ENCODE measurements around the gene FOLR2. TPM values are rescaled to one million over a fixed set of nuclear protein-coding genes. Genes with fewer than 3 reads are reported as not detected.
"Not testable (repeated sequence)": the region's sequence is repeated elsewhere in the genome, so short reads cannot be mapped to it uniquely, and the experiment has no call there.

FOLR2 gene
- total RNA-seq, 4 donors from 2014 or later = 6.6 to 12.5 (median 7.7) TPM

DNA sequence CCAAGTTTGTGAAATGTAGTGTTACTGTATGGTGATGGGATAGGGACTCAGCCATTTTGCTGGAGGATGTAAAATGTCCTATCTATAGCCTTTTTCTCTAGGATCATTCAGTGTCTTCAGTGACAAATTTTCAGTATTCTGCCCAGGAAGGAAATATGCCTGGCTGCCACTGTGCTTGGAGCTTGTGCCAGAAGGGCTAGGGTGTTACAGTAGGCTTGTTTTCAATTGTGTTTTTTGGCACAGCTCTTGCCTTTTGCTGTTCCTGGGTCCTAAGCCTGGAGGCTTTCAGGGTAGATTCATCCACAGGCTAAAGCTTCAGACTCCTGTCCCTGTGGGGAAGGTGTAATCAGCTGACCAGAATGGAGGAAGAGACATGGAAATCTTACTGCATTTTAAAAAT is 49.4 kb downstream of the FOLR2 start:
- TF ChIP-seq, protein P1, sequence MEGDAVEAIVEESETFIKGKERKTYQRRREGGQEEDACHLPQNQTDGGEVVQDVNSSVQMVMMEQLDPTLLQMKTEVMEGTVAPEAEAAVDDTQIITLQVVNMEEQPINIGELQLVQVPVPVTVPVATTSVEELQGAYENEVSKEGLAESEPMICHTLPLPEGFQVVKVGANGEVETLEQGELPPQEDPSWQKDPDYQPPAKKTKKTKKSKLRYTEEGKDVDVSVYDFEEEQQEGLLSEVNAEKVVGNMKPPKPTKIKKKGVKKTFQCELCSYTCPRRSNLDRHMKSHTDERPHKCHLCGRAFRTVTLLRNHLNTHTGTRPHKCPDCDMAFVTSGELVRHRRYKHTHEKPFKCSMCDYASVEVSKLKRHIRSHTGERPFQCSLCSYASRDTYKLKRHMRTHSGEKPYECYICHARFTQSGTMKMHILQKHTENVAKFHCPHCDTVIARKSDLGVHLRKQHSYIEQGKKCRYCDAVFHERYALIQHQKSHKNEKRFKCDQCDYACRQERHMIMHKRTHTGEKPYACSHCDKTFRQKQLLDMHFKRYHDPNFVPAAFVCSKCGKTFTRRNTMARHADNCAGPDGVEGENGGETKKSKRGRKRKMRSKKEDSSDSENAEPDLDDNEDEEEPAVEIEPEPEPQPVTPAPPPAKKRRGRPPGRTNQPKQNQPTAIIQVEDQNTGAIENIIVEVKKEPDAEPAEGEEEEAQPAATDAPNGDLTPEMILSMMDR (IDR thresholded peaks at IDR 0.05) = no peak
- no peak for TF ChIP-seq POLR2A (IDR thresholded peaks at IDR 0.05)
- H3K4me3 ChIP-seq (ENCODE audit: low read depth, poor library complexity, severe bottlenecking) = no peak overlapping the region
- no peak for DNase-seq (ENCODE audit: low spot score in 2 of 2)
- intact Hi-C loops (cut with DNase I; ENCODE audit: low total_unique reads) = no loop called here

DNA sequence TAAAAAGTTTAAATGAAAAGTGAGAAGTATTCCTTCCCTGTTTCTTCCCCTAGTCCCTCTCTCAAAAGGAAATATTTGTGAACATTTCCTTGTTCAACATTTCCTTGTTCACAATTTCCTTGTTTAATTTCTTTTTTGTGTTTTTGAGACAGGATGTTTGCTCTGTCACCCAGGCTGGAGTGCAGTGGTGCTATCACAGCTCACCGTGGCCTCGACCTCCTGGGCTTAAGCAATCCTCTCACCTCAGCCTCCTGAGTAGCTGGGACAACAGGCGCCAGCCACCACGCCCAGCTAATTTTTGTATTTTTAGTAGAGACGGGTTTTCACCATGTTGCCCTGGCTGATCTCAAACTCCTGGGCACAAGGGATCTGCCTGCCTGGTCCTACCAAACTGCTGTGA is 50.4 kb downstream of the FOLR2 start:
- 80 to 84% methylated on average over 5 of the region's 5 CpGs for WGBS, 2 donors
- H3K4me3 ChIP-seq (ENCODE audit: low read depth, poor library complexity, severe bottlenecking); intact Hi-C loops (cut with DNase I; ENCODE audit: low total_unique reads); DNase-seq (ENCODE audit: low spot score in 2 of 2): not testable (repeated sequence)

DNA sequence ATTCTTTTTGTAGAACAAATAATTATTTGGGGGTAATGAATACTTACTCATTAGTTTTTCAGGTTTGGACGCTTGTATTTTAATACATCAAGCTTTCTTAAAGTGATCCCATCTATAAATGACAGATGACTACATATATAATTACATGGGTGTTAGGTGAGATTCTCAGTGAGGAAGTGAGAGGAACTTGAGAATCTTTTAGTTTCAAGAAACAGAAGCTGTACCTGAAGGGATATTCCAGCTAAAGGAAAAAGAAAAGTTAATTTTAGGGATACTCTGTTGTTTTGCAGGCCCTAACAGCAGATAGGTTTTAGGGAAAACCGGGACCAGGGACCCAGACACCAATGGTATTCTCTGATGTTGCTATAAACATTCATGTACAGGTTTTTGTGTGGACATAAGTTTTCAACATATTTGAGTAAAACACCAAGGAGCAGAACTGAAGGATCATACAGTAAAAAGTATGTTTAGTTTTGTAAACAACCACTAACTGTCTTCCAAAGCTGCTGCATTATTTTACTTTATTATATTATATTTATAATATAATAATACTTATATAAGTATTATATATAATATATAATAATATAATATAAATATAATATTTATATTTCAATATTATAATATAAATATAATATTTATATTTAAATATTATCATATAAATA is 51.5 kb downstream of the FOLR2 start:
- WGBS, 2 donors = 70 to 85% methylated on average over 2 of the region's 2 CpGs

More for the DNA sequence above, 51.5 kb downstream of the FOLR2 start:
- intact Hi-C loops (cut with DNase I; ENCODE audit: low total_unique reads) = no loop called here
- DNase-seq (ENCODE audit: low spot score in 2 of 2) = no peak
- H3K4me3 ChIP-seq (ENCODE audit: low read depth, poor library complexity, severe bottlenecking) = no peak overlapping the region
- TF ChIP-seq, protein P1 (IDR thresholded peaks at IDR 0.05) = no peak
- TF ChIP-seq POLR2A (IDR thresholded peaks at IDR 0.05) = no peak

Other genes with a start within 250 kb of the FOLR2 start
- 1 to 10 TPM; 3.0 to 9.1 (median 5.6) TPM for gene IL18BP, start 217.9 kb upstream of the FOLR2 start, total RNA-seq
- 100 to 1,000 TPM; 356 to 592 (median 409) TPM for gene NUMA1, start 136.3 kb upstream of the FOLR2 start, total RNA-seq
- 10 to 100 TPM in 1 of 4 donors, 1 to 10 TPM in 3; 1.9 to 16.9 (median 4.9) TPM for gene LRRC51, start 135.9 kb upstream of the FOLR2 start, total RNA-seq
- gene LAMTOR1, start 113.5 kb upstream of the FOLR2 start, total RNA-seq = 100 to 1,000 TPM in 2 of 4 donors, 10 to 100 TPM in 2; 83.6 to 112 (median 99.9) TPM
- gene TOMT, start 110.9 kb upstream of the FOLR2 start, total RNA-seq = not detected
- 10 to 100 TPM in 3 of 4 donors, 1 to 10 TPM in 1; 5.0 to 27.8 (median 24.9) TPM for gene ANAPC15, start 104.1 kb upstream of the FOLR2 start, total RNA-seq
- gene FOLR3, start 81.1 kb upstream of the FOLR2 start, total RNA-seq = under 1 TPM in 2 of 4 donors, not detected in 2; 0.49 to 0.52 TPM
- gene FOLR1, start 24.7 kb upstream of the FOLR2 start, total RNA-seq = 1 to 10 TPM in 3 of 4 donors, under 1 TPM in 1; 0.46 to 7.0 (median 4.0) TPM
- 10 to 100 TPM; 25.0 to 68.8 (median 41.2) TPM for gene INPPL1, start 8.0 kb downstream of the FOLR2 start, total RNA-seq
- not detected for gene PHOX2A, start 27.4 kb downstream of the FOLR2 start, total RNA-seq
- 10 to 100 TPM; 10.5 to 26.8 (median 21.7) TPM for gene CLPB, start 217.7 kb downstream of the FOLR2 start, total RNA-seq

Data from lower leg skin (tissue), 4 donors.